Left kidney (tissue), 2 donors: ENCODE results near the gene THSD7A. TPM values are rescaled to one million over a fixed set of nuclear protein-coding genes. Genes with fewer than 3 reads are reported as not detected.
"Not testable (repeated sequence)": the region's sequence is repeated elsewhere in the genome, so short reads cannot be mapped to it uniquely, and the experiment has no call there.

ENCODE experiments used
- DNase-seq: peaks from one replicate; pipeline ENCODE4 v3.0.0-alpha.2; 2013
- polyA plus RNA-seq: library from polyadenylated mRNA; unstranded; fragments of 120-200 nt; gene quantifications from one replicate; pipeline ENCODE4 v1.2.1, GENCODE V29; 2013; ENCODE audit not compliant: insufficient read length

The THSD7A gene
- polyA plus RNA-seq, 1 donor, result 86.9 TPM

DNA sequence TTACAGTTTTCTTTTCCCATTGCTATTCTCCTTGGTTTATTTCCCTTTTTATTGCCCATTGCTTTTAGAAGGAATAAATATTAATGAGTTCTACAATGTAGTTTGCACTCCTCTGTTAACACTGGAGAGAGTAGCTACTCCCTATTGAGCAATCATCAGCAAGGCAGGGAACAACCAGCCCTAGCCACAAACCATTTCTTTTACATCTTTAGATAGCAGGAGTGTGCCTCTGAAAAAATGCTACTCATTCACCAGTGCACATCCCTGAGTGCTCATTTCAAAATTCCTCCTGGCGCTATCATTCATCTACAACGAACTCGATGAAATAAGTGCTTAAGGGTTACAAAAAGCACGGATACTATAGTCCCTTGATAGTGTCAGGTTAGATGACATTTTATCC lies 252.9 kb downstream of the THSD7A start:
- no peak for DNase-seq

DNA sequence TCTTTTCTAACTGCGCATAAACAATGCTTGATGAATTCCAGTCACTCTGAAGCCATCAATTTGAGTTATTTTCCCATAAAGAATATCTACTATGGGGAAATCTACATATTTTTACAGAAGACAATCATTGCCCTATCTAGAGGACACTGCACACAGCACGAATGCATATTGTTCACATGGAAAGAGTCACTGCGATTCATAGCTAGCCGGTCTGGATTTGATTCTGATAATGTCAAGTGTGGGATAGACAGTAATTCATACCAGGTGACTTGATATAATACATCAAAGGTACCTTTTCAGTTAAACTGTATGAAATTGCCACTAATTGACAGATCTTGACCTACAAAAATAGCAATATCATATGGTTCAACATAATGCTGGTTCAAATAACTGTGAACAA lies 255.7 kb downstream of the THSD7A start:
- no peak for DNase-seq

DNA sequence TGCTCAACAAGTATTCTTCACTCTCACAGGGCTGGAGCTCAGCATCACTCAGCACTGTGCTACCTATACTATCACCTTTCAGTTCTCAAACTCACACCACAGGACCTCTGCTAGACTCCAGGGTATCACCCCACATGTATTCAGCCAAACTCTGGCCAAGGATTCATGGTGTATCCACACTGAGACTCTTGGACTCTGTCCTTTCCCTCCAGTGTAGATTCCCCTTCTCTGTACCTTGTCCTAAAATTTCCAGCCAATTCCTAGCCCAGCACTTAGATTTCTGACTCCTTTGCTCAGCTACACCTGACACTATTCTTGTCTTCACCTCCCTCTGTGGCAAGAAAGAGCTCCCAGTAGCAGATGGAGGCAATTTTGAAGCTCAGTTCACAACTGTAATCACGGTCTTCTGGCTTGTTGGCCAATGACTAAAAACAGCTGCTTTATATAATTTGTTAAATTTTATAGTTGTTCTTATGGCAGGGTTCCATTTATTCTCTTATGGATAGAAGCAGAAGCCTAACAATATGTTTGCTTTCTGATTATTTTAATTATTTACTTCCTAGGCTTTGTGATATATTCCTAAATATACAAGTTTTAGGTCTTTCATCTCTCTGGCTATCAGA lies 258.8 kb downstream of the THSD7A start:
- peak; percentile 15 for DNase-seq

DNA sequence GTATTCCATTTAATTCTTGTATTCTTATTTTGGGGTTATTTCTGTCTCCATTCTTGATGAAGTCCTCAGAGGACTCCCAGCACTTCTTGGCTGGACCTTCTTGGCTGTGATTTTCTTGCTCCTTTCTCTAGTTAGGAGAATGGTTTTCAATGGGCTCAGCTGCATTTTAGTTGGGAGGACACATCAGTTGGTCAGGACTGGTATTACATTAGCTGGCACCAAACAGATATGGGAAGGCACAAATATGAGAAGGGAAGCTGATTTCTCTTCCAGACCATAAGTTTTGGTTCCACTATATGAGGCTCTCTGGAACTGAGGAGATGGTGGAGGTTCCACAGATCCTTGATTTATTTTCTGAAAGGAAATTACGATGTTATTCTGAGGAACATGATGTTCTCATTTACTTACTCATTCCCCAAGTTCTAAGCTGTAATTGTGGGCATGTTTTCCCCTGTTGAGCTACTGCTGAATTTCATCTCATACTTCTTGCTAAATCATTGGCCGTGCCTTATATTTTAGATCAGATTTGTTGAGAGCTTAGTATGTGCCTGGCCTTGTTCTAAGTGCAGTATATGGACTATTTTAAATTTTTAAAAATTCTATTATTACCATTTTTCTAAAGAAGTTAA lies 261.0 kb downstream of the THSD7A start:
- no peak for DNase-seq

DNA sequence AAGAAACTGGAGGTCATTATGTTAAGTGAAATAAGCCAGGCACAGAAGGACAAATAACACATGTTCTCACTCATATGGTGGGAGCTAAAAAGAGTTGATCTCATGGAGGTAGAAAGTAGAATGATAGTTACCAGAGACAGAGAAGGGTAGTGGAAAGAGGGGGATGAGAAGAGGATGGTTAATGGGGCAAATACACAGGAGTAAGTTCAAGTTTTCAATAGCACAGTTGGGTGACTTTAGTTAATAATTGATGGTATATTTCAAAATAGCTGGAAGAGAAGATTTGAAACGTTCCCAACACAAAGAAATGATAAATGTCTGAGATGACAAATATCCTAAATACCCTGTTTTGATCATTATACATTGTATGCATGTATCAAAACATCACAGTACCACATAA lies 261.8 kb downstream of the THSD7A start:
- no peak for DNase-seq

DNA sequence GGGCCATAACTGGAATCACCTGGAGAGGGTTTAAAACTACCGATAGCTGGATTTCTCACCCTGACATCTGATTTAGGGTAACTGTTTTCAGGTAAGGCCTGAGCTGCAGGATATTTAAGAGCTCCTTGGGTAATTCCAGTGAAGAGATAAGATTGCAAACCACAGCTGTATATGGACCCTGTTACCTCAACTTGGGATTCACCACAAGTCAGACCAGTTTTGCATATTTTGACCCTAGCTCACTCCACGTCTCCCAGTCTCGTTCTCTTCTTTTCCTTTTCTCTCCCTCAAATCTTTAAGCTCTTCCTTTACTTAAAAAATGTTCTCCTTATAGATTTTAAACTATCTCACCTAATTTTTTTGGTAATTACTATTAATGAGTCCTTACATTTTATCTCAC lies 264.4 kb downstream of the THSD7A start:
- no peak for DNase-seq

DNA sequence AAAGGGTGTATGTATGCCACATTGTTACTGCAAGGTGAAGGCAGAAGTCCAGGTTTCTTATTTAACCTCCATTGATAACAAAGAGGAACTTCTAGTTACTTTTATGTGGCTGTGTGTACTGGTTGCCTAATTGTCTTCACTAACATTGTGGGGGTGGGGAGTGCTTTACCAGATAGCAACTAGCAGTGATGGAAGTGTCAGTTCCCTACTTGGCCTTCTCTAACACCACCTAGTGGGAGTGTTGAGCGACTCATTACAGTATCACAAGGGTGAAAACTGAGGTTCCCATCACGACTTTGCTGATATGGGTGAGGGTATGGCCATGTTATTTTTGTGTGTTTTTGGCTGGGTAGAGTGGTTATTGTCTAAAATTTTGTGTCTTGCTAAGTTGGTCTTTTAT lies 274.4 kb downstream of the THSD7A start:
- no peak for DNase-seq

DNA sequence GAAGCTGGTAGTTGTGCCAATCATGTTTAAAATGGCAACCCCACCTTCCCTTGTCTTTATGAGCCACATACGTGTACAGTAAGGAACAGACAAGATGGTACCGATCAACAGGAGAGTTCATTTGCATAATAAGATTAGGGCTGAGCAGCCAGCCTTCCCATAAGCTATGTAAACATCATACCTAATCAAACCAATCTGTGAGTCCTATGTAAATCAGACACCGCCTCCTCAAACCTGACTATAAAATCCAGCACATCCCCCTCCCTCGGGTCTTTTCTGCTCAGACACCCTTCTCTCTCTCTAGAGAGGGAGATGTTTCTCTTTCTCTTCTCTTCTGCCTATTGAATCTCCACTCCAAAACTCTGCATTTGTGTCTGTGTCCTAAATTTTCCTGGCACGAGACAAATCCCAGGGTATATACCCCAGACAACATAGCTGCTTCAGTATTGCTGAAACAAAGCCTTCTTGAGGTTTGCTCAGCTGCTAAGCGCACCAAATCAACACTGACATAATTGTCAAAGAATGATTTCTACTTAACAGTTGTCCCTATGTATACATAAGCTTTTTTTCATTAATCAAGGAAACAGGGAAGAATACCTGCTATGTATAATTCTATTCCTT lies 279.2 kb downstream of the THSD7A start:
- DNase-seq, result no peak

DNA sequence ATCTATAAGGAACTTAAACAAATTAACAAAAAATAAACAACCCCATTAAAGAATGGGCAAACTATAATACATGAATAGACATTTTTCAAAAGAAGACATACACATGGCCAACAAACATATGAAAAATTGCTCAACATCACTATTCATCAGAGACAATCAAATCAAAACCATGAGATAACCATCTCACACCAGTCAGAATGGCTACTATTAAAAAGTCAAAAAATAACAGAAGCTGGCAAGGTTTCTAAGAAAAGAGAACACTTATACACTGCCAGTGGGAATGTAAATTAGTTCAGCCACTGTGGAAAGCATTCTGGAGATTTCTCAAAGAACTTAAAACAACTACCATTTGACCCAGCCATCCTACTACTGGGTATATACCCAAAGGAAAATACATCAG lies 280.5 kb downstream of the THSD7A start:
- no peak for DNase-seq

DNA sequence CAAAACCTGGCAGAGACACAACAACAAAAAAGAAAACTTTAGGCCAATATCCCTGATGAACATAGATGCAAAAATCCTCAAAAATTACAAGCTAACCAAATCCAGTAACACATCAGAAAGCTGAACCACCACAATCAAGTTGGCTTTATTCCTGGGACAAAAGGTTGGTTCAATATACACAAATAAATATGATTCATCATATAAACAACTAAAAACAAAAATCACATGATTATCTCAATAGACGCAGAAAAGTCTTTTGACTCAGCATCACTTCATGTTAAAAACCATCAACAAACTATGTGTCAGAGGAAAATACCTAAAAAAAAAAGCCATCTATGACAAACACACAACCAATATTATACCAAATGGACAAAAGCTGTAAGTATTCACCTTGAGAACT lies 283.5 kb downstream of the THSD7A start:
- DNase-seq, result no peak

DNA sequence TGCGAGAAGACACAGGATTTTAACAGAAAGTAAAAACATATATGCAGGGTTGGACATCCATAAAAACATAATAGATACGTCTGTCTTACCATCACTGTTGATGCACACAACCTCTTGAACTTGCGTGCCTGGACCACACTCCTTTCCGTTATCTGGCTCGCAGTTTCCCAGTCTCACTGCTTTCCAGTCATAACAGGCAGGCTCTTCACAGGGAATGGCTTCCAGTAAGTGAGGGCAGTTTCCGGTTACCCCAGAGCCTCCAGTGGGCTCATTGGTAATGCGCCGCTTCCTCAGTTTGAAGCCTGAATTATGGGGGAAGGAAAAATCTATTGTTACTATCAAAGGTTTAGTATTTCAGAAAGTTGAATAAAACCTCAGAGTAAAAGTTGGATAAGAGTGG lies 290.7 kb downstream of the THSD7A start:
- no peak for DNase-seq

DNA sequence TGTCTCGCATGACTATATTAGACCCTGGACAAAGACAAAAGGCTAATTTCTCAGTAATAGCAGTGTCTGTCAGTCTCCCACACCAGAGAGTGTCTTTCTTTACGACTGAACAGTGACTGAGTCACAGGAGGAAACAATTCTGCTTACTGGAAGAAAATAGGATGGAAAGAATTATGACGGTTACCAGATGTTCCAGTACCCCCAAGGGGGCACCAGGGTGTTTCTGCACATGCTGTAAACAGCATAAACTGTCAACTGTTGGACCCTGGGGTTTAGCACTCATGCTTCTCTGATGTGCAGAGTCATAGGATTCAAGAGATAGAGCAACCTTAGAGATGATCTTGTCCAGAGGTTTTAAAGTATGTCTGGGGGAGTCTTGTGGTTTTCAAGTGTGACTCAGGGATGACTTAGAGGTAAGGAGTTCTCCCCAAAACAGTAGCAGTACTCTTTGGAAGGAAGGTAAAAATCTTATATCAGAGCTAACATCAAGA lies 291.7 kb downstream of the THSD7A start:
- no peak for DNase-seq

DNA sequence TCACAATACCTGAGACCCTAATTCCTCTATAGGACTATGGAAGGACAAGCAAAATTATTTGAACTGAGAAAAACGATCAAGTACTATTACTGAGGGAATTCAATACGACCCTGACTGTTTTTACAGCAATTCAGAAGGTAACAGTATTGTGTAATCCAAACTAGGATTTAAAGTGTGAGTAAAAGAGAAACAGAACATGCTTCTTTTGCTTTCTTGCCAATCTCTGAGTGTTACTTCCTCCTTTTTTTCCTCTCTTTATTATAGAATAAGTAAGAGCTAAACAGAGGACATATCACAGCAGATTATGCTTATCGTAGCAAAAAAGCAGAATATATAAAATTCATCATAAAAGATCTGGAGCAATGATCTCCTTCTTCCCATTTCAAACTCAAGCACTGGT lies 292.1 kb downstream of the THSD7A start:
- DNase-seq, result no peak

DNA sequence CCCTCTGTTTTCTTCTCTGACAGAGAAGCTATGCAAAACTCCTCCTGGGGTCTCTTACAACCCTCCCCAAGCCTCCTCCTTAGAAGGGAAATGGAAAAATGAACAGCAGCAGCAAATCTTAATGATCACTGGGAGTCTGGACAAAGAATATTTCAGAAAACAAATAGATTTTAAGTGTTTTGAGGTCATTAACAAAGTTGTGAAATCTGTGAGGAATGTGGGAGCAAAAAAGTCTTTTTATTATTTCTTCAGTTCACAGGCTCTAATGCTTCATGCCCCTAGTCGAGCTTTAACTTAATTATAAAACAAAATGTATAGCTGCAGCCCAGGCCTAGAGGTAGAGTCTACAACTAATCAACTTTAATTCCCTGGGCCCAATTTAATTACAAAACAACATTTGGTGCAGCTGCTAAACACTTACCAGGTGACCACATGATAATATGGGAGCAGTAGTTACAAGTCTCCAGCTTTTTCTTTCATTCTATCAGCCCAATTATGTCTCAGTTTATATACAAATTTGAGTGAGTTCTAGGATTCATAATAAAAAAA lies 293.2 kb downstream of the THSD7A start:
- DNase-seq, result no peak

DNA sequence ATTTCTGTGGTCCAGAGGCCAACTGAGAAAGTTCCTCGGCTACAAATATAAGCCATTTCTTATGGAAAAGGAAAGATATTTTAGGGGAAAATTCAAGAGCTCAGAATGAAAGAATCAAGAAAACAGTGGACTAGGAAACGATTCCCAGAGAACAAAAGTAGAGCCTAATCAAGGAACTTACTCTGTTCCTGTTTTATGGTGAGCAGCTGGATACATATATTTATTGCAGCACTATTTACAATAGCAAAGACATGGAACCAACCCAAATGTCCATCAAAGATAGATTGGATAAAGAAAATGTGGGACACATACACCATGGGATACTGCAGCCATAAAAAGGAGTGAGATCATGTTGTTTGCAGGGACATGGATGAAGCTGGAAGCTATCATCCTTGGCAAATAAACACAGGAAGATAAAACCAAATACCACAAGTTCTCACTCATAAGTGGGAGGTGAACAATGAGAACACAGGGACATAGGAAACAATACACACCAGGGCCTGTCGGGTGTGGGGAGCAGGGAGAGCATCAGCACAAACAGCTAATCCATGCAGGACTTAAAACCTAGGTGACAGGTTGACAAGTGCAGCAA lies 298.7 kb downstream of the THSD7A start:
- DNase-seq, result no peak

DNA sequence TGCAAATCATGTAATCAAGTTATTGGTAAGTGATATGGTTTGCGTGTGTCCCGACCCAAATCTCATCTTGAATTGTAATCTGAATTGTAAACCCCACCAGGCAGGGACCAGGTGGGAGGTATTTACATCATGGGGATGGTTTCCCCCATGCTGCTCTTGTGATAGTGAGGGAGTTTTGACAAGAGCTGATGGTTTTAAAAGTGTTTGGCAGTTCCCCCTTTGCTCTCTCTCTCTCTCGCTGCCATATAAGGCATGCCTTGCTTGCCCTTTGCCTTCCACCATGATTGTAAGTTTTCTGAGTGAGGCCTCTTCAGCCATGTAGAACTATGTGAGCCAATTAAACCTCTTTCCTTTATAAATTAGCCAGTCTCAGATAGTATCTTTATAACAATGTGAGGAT lies 302.6 kb downstream of the THSD7A start:
- no peak for DNase-seq

DNA sequence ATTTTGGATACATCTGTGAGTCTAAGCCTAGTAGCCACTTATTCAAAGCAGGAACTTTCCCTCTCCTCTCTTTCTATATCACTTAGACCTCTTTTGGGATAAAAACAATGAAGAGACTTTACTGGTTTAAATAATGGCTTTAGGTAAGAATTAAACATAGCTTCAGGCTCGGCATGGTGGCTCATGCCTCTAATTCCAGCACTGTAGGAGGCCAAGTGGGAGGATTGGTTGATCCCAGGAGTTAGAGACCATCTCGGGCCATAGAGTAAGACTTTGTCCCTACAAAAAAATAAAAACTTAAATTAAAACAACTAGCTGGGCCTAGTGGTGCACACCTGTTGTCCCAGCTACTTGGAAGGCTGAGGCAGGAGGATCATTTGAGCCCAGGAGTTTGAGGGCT lies 304.3 kb downstream of the THSD7A start:
- DNase-seq, result no peak

DNA sequence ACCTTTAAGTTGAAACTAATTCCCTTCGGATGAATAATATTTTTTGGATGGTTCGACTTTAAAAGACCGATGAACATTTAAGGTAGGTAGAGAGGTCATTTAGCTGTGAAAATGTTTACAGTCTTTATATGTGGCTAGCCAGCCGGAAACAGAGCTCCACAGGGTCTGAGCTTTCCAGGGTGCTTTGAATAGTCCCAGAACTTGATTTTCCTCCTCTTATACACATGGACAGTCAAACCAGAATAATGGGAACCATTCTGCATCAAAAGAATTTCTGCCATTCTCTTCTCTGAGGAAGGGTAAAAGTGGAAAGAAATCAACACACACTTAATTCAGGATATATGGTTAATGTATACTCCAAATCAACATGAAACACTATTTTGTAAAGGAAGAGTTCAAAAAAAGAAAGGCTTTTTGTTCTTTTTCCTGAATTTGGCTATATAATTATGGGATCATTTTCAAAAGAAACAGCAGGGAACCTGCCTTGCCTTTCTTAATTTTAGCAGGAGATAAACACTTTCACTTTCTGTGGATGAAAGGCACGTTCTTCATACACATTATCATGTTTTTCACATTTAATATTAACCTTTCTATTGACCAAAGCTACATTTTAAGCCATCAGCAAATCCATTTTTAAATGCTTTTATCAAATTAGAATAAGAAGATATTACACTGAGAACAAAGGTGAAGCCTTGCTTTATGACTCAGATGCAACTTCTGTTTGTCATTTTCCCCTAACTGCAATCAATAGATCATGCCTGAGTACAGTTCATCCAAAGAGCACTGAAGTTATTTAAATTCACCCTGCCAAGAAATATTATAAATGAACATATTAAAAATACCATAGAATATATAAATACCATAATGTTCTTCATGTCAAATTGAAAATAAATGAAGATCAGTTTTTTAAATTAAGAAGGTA lies 307.3 kb downstream of the THSD7A start:
- DNase-seq, result peak; percentile 14

DNA sequence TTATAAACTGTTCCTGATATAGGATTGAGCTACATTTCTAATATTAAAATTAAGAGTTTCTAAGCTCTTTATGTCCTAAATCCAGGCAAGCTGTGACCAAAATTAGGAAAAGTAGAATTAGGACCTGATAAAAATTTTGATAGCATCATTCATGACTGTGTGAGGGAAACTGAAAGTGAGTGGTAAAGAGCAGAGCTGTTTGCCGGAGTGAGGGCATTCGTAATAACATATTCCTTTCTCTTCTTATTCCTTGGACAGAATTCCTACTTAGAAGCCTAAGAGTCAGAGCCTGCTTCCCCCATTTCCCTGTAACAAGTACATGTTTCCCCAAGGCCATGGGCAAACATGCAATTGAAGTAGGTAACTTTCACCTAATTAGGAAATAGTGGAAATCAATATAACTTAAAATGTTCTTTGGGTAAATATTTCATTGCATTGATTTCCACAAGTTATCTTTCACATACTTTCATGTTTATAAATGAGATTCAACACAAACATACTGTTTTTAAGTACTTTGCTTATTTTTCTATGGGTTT lies 310.0 kb downstream of the THSD7A start:
- not testable (repeated sequence) for DNase-seq

DNA sequence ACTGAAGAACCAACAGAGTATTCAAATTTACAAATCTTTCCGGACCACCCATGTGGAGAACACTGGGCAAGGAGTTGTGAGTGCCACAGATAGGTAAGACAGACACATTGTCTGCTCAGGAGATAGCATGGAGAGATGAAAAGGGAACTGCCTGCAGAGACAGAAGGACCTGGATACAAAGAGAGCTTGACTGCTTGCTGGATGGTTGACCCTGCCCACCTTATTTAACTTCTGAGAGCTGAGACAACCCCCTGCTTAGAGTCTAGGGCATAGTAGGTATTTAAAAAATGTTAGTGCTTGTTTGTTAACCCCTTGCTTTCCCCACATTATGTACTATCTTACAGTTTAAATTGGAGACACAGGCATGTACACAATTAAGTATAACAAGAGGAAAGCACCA lies 314.1 kb downstream of the THSD7A start:
- DNase-seq, result no peak

DNA sequence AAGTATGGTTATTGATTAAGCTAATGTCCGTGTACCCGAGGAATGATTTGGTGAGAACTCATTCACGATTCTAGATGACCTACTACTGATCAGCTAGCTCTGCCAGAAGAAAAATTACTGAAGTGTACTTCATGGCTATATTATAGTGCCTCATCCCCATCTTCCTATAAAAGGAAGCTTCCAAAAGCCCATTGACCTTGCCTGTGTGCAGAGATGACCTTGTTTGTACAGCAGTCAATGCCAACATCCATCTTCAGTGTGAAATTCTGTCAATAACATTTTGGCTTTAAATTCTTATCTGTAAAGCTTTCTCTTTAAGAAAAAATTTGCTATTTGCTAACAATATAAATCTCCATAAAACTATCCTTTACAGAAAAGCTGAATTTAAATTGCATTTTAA lies 315.7 kb downstream of the THSD7A start:
- DNase-seq, result no peak

DNA sequence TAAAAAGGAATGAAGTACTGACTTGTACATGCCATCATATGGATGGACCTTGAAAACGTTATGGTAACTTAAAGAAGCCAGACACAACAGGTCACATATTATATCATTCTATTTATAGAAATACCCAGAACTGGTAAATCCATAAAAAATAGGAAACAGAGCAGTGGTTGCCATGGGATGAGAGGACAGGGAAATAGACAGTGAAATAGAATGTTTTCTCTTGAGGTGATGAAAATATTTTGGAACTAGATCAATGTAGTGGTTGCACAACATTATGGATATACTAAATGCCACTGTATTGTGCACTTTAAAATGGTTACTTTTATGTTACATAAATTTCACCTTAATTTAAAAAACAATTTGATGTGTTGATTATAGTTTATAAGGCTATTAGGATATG lies 318.5 kb downstream of the THSD7A start:
- DNase-seq, result no peak
